DOHH2 (cell line): Measurements from ENCODE around the gene SMPD4.

Experiments
- EZH2phosphoT487 ChIP-seq: fragments of 200-600 bp; sonication (generic); IDR thresholded peaks from 2 replicates; pipeline ENCODE4 v1.6.1; 2017; ENCODE audit warnings: borderline replicate concordance, mild to moderate bottlenecking, antibody characterized with exemption, low read length, moderate library complexity, mixed read lengths
- TF ChIP-seq, protein P1 (sequence below): fragments of 200-600 bp; sonication (generic); IDR thresholded peaks from one replicate; pipeline ENCODE4 v1.5.1; 2014; ENCODE audit warnings: antibody characterized with exemption, mild to moderate bottlenecking, low read depth, low read length; ENCODE audit not compliant: poor library complexity, severe bottlenecking

DNA sequence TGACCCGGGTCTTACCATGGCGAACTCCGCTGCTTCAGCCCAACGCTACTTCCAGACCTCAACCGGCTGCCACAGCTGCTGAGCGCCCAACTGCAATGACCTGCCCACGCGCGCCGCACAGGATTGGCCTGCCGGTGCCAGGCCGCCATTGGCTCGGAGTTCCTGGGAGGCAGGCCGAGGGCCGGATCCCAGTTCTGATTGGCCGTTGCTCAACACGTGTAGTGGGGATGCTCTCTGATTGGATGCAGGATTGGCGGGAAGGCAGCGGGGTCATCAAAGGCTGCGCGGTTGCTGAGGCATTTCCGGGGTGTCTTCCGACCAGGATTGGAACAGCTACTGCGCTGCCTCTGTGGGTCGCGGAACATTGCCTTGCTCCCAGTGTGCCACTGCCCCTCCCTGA, 16.9 kb upstream of the SMPD4 start, which contains the start of gene TUBA3E:
- TF ChIP-seq, protein P1, sequence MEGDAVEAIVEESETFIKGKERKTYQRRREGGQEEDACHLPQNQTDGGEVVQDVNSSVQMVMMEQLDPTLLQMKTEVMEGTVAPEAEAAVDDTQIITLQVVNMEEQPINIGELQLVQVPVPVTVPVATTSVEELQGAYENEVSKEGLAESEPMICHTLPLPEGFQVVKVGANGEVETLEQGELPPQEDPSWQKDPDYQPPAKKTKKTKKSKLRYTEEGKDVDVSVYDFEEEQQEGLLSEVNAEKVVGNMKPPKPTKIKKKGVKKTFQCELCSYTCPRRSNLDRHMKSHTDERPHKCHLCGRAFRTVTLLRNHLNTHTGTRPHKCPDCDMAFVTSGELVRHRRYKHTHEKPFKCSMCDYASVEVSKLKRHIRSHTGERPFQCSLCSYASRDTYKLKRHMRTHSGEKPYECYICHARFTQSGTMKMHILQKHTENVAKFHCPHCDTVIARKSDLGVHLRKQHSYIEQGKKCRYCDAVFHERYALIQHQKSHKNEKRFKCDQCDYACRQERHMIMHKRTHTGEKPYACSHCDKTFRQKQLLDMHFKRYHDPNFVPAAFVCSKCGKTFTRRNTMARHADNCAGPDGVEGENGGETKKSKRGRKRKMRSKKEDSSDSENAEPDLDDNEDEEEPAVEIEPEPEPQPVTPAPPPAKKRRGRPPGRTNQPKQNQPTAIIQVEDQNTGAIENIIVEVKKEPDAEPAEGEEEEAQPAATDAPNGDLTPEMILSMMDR, result no peak
- no peak for TF ChIP-seq EZH2phosphoT487
